HL-60 (cell line): Measurements from ENCODE around the gene NDFIP1.
"Not testable (repeated sequence)": the region's sequence is repeated elsewhere in the genome, so short reads cannot be mapped to it uniquely, and the experiment has no call there.

ENCODE experiments used
- DNase-seq, 2 experiments: peaks; one replicate each; pipeline ENCODE4 v3.0.0-alpha.2; 2010 to 2020; ENCODE audit warnings: low read depth in 1 of 2, low spot score in 1 of 2
- H3K27ac ChIP-seq: fragments of 250-450 bp; sonication (Bioruptor Pico); replicated peaks from 2 replicates; pipeline ENCODE4 v1.5.1; 2020; ENCODE audit warnings: mild to moderate bottlenecking, moderate library complexity
- H3K27me3 ChIP-seq: fragments of 250-450 bp; sonication (Bioruptor Pico); 2 replicates; pipeline ENCODE4 v1.5.1; 2021; ENCODE audit warnings: mild to moderate bottlenecking, moderate library complexity; ENCODE audit not compliant: insufficient read depth, poor library complexity, severe bottlenecking
- H3K4me3 ChIP-seq: replicated peaks from 2 replicates; pipeline ENCODE4 v1.5.1; 2011; ENCODE audit warnings: mild to moderate bottlenecking, control low read depth, low read length; ENCODE audit not compliant: insufficient read depth
- CTCF ChIP-seq: IDR thresholded peaks from one replicate; pipeline ENCODE4 v1.5.1; 2011; ENCODE audit warnings: low read length, control low read depth, inconsistent platforms; ENCODE audit not compliant: insufficient read depth
- GABPA ChIP-seq: IDR thresholded peaks from 2 replicates; pipeline ENCODE4 v1.6.1; 2012; ENCODE audit warnings: low read depth
- POLR2AphosphoS5 ChIP-seq: IDR thresholded peaks from 2 replicates; pipeline ENCODE4 v1.6.1; 2012; ENCODE audit warnings: low read depth
- SPI1 ChIP-seq: IDR thresholded peaks from 2 replicates; pipeline ENCODE4 v1.6.1; 2012; ENCODE audit warnings: low read depth, mild to moderate bottlenecking, borderline replicate concordance
- TF ChIP-seq, protein P1 (sequence below): IDR thresholded peaks from 2 replicates; pipeline ENCODE4 v1.6.1; 2012; ENCODE audit warnings: low read depth; ENCODE audit not compliant: insufficient replicate concordance

NDFIP1 gene

GRCh38 chr5:142186514-142186856, 77.9 kb downstream of the NDFIP1 start:
- H3K27ac ChIP-seq: no peak overlapping the region
- no peak for DNase-seq
- H3K27me3 ChIP-seq: peaks cover 2% of the 10 kb centered on the region
- TF ChIP-seq, protein P1, sequence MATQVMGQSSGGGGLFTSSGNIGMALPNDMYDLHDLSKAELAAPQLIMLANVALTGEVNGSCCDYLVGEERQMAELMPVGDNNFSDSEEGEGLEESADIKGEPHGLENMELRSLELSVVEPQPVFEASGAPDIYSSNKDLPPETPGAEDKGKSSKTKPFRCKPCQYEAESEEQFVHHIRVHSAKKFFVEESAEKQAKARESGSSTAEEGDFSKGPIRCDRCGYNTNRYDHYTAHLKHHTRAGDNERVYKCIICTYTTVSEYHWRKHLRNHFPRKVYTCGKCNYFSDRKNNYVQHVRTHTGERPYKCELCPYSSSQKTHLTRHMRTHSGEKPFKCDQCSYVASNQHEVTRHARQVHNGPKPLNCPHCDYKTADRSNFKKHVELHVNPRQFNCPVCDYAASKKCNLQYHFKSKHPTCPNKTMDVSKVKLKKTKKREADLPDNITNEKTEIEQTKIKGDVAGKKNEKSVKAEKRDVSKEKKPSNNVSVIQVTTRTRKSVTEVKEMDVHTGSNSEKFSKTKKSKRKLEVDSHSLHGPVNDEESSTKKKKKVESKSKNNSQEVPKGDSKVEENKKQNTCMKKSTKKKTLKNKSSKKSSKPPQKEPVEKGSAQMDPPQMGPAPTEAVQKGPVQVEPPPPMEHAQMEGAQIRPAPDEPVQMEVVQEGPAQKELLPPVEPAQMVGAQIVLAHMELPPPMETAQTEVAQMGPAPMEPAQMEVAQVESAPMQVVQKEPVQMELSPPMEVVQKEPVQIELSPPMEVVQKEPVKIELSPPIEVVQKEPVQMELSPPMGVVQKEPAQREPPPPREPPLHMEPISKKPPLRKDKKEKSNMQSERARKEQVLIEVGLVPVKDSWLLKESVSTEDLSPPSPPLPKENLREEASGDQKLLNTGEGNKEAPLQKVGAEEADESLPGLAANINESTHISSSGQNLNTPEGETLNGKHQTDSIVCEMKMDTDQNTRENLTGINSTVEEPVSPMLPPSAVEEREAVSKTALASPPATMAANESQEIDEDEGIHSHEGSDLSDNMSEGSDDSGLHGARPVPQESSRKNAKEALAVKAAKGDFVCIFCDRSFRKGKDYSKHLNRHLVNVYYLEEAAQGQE: no peak
- TF ChIP-seq GABPA: no peak
- TF ChIP-seq SPI1: no peak
- no peak for TF ChIP-seq POLR2AphosphoS5
- TF ChIP-seq CTCF: no peak
- H3K4me3 ChIP-seq: no peak overlapping the region

GRCh38 chr5:142186857-142187594, 78.4 kb downstream of the NDFIP1 start:
- no peak overlapping the region for H3K27ac ChIP-seq

GRCh38 chr5:142188691-142189090, 80.1 kb downstream of the NDFIP1 start:
- DNase-seq, H3K27ac ChIP-seq, H3K4me3 ChIP-seq, H3K27me3 ChIP-seq: not testable (repeated sequence)

More at GRCh38 chr5:142186857-142187594, 78.4 kb downstream of the NDFIP1 start:
- Histone ChIP-seq H3K4me3 (no peak overlapping the region), H3K27me3 (peaks cover 2% of the 10 kb centered on the region)
- TF ChIP-seq GABPA: no peak
- no peak for TF ChIP-seq POLR2AphosphoS5
- TF ChIP-seq, protein P1: no peak
- no peak for TF ChIP-seq CTCF
- no peak for TF ChIP-seq SPI1
- DNase-seq: no peak

GRCh38 chr5:142189813-142190212, 81.2 kb downstream of the NDFIP1 start:
- DNase-seq: no peak
- Histone ChIP-seq H3K27me3 (peaks cover 2% of the 10 kb centered on the region), H3K27ac (no peak overlapping the region), H3K4me3 (no peak overlapping the region)
- TF ChIP-seq, protein P1: no peak
- TF ChIP-seq GABPA (no peak), CTCF (no peak), SPI1 (no peak), POLR2AphosphoS5 (no peak)
